CD14-positive monocyte (primary cell): Measurements from ENCODE around the gene TNS4. TPM values are rescaled to one million over a fixed set of nuclear protein-coding genes. Genes with fewer than 3 reads are reported as not detected.

Experiments used
- DNase-seq, 3 donors: peaks; one replicate each; pipeline ENCODE4 v3.0.0-alpha.2; 2011 to 2022
- H2AFZ ChIP-seq: 2 replicates; pipeline ENCODE4 v1.6.0; 2012; ENCODE audit warnings: mild to moderate bottlenecking, low read depth, low read length, inconsistent platforms; ENCODE audit not compliant: insufficient read depth, poor library complexity, severe bottlenecking
- H3K27ac ChIP-seq, 2 donors: 1 replicate in 1 of 2; 2 replicates in 1 of 2; pipeline ENCODE4 v1.5.1; 2012 to 2013; ENCODE audit warnings: low read length in 2 of 2, control low read depth in 1 of 2, inconsistent platforms in 1 of 2, low read depth in 1 of 2, mild to moderate bottlenecking in 1 of 2
- H3K27me3 ChIP-seq, 2 donors: one replicate each; pipeline versions ENCODE4 v1.6.0 to v1.6.1; 2011 to 2013; ENCODE audit warnings: low read length in 2 of 2; ENCODE audit not compliant: control insufficient read depth in 2 of 2, insufficient read depth in 2 of 2
- H3K36me3 ChIP-seq, 2 donors: replicated peaks in 1 of 2; 1 replicate in 1 of 2; 2 replicates in 1 of 2; pipeline versions ENCODE4 v1.5.1 to v1.6.1; 2012 to 2013; ENCODE audit warnings: low read length in 2 of 2, control low read depth in 1 of 2, inconsistent platforms in 1 of 2, mild to moderate bottlenecking in 1 of 2; ENCODE audit not compliant: insufficient read depth in 2 of 2, control insufficient read depth in 1 of 2
- H3K4me1 ChIP-seq, 2 donors: 1 replicate in 1 of 2; 2 replicates in 1 of 2; pipeline versions ENCODE4 v1.5.1 to v1.6.1; 2012 to 2013; ENCODE audit warnings: low read length in 2 of 2, control low read depth in 1 of 2, inconsistent platforms in 1 of 2, mild to moderate bottlenecking in 1 of 2, moderate library complexity in 1 of 2; ENCODE audit not compliant: insufficient read depth in 2 of 2, control insufficient read depth in 1 of 2
- H3K4me2 ChIP-seq: replicated peaks from 2 replicates; pipeline ENCODE3; 2012; ENCODE audit warnings: low read length, moderate library complexity, mild to moderate bottlenecking; ENCODE audit not compliant: poor library complexity, severe bottlenecking; ENCODE audit errors: extremely low read depth
- H3K4me3 ChIP-seq, 3 experiments: fragments of 200-600 bp in 1 of 3; sonication (generic) in 1 of 3; replicated peaks in 1 of 3; 1 replicate in 2 of 3; 2 replicates in 1 of 3; pipeline ENCODE4 v1.5.1; 2011 to 2013; ENCODE audit warnings: low read length in 3 of 3, mild to moderate bottlenecking in 3 of 3, control low read depth in 2 of 3, low read depth in 2 of 3, inconsistent platforms in 1 of 3, moderate library complexity in 1 of 3
- H3K79me2 ChIP-seq: 2 replicates; pipeline ENCODE4 v1.6.0; 2012; ENCODE audit warnings: mild to moderate bottlenecking, control low read depth, inconsistent platforms, low read length, moderate library complexity; ENCODE audit not compliant: insufficient read depth
- H3K9ac ChIP-seq: 2 replicates; pipeline ENCODE4 v1.6.0; 2017; ENCODE audit warnings: low read length, mild to moderate bottlenecking; ENCODE audit not compliant: insufficient read depth, poor library complexity, severe bottlenecking
- H3K9me3 ChIP-seq, 2 donors: replicated peaks in 1 of 2; 1 replicate in 1 of 2; 2 replicates in 1 of 2; pipeline versions ENCODE4 v1.5.1 to v1.6.1; 2012 to 2013; ENCODE audit warnings: low read length in 2 of 2, control low read depth in 1 of 2; ENCODE audit not compliant: control insufficient read depth in 1 of 2, insufficient read depth in 1 of 2
- H4K20me1 ChIP-seq: 2 replicates; pipeline ENCODE4 v1.6.0; 2012; ENCODE audit warnings: mild to moderate bottlenecking, low read length, control low read depth, moderate library complexity; ENCODE audit not compliant: insufficient read depth
- H3K27ac Mint-ChIP-seq, 7 donors: one replicate each; pipeline ENCODE4 v1.8.0; 2020; ENCODE audit warnings: mild to moderate bottlenecking in 7 of 7, mixed read lengths in 7 of 7, moderate library complexity in 6 of 7, inconsistent platforms in 2 of 7
- H3K27me3 Mint-ChIP-seq, 3 donors: one replicate each; pipeline ENCODE4 v1.8.0; 2021 to 2022; ENCODE audit warnings: low read depth in 3 of 3, mild to moderate bottlenecking in 3 of 3, mixed read lengths in 3 of 3, moderate library complexity in 3 of 3, inconsistent platforms in 1 of 3
- H3K36me3 Mint-ChIP-seq, 2 donors: one replicate each; pipeline ENCODE4 v1.8.0; 2020; ENCODE audit warnings: mixed read lengths in 2 of 2, inconsistent platforms in 1 of 2, mild to moderate bottlenecking in 1 of 2
- H3K4me1 Mint-ChIP-seq: one replicate; pipeline ENCODE4 v1.8.0; 2020; ENCODE audit warnings: mild to moderate bottlenecking, mixed read lengths
- H3K4me3 Mint-ChIP-seq, 2 donors: one replicate each; pipeline ENCODE4 v1.8.0; 2020; ENCODE audit warnings: mild to moderate bottlenecking in 2 of 2, mixed read lengths in 2 of 2, moderate library complexity in 1 of 2
- H3K9me3 Mint-ChIP-seq, 7 donors: one replicate each; pipeline ENCODE4 v1.8.0; 2020 to 2022; ENCODE audit warnings: mixed read lengths in 7 of 7, mild to moderate bottlenecking in 6 of 7, moderate library complexity in 6 of 7, inconsistent platforms in 2 of 7
- WGBS: methylation state at CpG from one replicate; pipeline ENCODE4 v1.1.5; 2013; ENCODE audit warnings: missing lambda C conversion rate; ENCODE audit not compliant: insufficient coverage; 5-methylcytosine and 5-hydroxymethylcytosine counted together
- intact Hi-C, 2 donors: fragments of 100-400 bp; cut with micrococcal nuclease; formaldehyde crosslinking; loops; one replicate each; pipeline versions ENCODE4 v1.15.0 to v1.15.1; 2023
- polyA plus RNA-seq, 3 donors: library from polyadenylated mRNA; depleted of rRNA in 1 of 3; unstranded in 2 of 3; stranded (reverse) in 1 of 3; fragments of 300-500 nt in 2 of 3; fragments of >200 nt in 1 of 3; fragmentation: Illumina TruSeq in 2 of 3; gene quantifications; 1 replicate in 2 of 3; 2 replicates in 1 of 3; pipeline ENCODE4 v1.2.3, GENCODE V29; 2012 to 2021
- TF ChIP-seq, protein P1 (sequence below): fragments of 200-600 bp; IDR thresholded peaks from one replicate; pipeline ENCODE4 v1.8.0; 2022; ENCODE audit warnings: antibody characterized with exemption, mild to moderate bottlenecking

Gene TNS4
- polyA plus RNA-seq, 3 donors: not detected

GRCh38 chr17:40473573-40474365, 27.7 kb downstream of the TNS4 start:
- DNase-seq: no peak
- no peak overlapping the region for H3K9ac ChIP-seq
- no peaks in the 10 kb centered on the region for H3K4me1 ChIP-seq
- no peak overlapping the region for H2AFZ ChIP-seq
- H3K4me2 ChIP-seq: no peak overlapping the region
- no peak overlapping the region for H3K4me3 ChIP-seq
- no peaks in the 10 kb centered on the region for H3K36me3 ChIP-seq
- TF ChIP-seq, protein P1, sequence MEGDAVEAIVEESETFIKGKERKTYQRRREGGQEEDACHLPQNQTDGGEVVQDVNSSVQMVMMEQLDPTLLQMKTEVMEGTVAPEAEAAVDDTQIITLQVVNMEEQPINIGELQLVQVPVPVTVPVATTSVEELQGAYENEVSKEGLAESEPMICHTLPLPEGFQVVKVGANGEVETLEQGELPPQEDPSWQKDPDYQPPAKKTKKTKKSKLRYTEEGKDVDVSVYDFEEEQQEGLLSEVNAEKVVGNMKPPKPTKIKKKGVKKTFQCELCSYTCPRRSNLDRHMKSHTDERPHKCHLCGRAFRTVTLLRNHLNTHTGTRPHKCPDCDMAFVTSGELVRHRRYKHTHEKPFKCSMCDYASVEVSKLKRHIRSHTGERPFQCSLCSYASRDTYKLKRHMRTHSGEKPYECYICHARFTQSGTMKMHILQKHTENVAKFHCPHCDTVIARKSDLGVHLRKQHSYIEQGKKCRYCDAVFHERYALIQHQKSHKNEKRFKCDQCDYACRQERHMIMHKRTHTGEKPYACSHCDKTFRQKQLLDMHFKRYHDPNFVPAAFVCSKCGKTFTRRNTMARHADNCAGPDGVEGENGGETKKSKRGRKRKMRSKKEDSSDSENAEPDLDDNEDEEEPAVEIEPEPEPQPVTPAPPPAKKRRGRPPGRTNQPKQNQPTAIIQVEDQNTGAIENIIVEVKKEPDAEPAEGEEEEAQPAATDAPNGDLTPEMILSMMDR: no peak
- Mint-ChIP-seq H3K9me3 (peaks cover 0 to 4% (median 0%) of the 10 kb centered on the region in 7 donors), H3K4me3 (no peak overlapping the region), H3K27ac (no peak overlapping the region), H3K4me1 (no peaks in the 10 kb centered on the region), H3K36me3 (no peaks in the 10 kb centered on the region), H3K27me3 (peaks cover 11 to 24% (median 15%) of the 10 kb centered on the region in 3 donors)
- 92% methylated on average over 13 of the region's 16 CpGs for WGBS
- no peaks in the 10 kb centered on the region for H3K9me3 ChIP-seq
- no peaks in the 10 kb centered on the region for H3K27me3 ChIP-seq
- intact Hi-C loops: no loop called here
- H3K79me2 ChIP-seq: no peaks in the 10 kb centered on the region
- H4K20me1 ChIP-seq: no peaks in the 10 kb centered on the region
- H3K27ac ChIP-seq: no peak overlapping the region

DNA sequence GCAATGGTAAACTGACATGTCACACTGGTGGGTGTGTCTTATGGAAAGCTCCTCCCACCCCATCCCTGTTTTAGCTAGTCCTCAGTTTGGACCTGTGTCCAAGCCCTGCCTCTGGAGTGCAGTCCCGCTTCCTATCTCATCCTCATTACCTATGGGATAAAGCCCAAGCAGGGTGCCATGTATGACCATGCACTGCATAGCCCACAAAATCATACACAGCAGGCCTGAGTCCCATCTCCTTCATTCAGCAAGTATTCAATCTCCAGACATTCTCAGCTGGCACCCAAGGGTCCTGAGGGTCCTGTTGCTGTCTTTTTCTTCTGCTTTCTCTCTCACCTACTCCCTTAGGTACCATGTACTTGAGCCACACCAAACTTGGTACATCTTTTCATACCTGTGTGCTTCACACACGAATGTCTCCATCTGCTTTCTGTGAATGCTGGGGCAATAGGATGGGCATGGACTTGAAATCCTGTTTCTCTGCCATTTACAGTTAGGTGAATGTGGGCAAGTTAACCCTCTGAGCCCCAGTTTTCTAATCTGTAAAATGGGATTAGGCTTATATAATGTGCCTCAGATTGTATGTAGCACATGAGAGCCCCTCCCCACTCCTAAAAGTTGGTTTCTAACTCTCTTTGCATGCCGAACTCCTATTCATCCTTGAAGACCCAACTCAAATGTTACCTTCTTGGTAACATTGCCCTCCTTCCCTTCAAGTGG, 28.5 kb downstream of the TNS4 start:
- no peaks in the 10 kb centered on the region for H3K4me1 ChIP-seq
- H3K27ac ChIP-seq: no peak overlapping the region
- H3K9ac ChIP-seq: no peak overlapping the region
- Mint-ChIP-seq H3K4me3 (no peak overlapping the region), H3K36me3 (no peaks in the 10 kb centered on the region), H3K27me3 (peaks cover 11 to 19% (median 15%) of the 10 kb centered on the region in 3 donors), H3K4me1 (no peaks in the 10 kb centered on the region), H3K9me3 (peaks cover 0 to 3% (median 0%) of the 10 kb centered on the region in 7 donors), H3K27ac (no peak overlapping the region)
- H3K27me3 ChIP-seq: no peaks in the 10 kb centered on the region
- H3K4me2 ChIP-seq: no peak overlapping the region
- 100% methylated on average over 2 of the region's 3 CpGs for WGBS
- H3K4me3 ChIP-seq: no peak overlapping the region
- no peaks in the 10 kb centered on the region for H3K36me3 ChIP-seq
- no peaks in the 10 kb centered on the region for H3K9me3 ChIP-seq
- TF ChIP-seq, protein P1: no peak
- DNase-seq: no peak
- H3K79me2 ChIP-seq: no peaks in the 10 kb centered on the region
- H4K20me1 ChIP-seq: no peaks in the 10 kb centered on the region
- H2AFZ ChIP-seq: no peak overlapping the region
- intact Hi-C loops: no loop called here
